GM10248 (cell line): ENCODE data around the gene MOV10L1.

ENCODE experiments used
- CTCF ChIA-PET: fragments of 300-600 bp; sonication (Branson Sonifier 250); formaldehyde crosslinking; extraction: SDS; loops from one replicate; lab custom pipeline; 2021; ENCODE audit warnings: antibody characterized with exemption; lab: Yijun Ruan, JAX
- POLR2A ChIA-PET: fragments of 350-650 bp; sonication (Branson Sonifier 250); formaldehyde crosslinking; extraction: SDS; loops from one replicate; lab custom pipeline; 2020; ENCODE audit warnings: antibody characterized with exemption; lab: Yijun Ruan, JAX
- DNase-seq: peaks from one replicate; pipeline ENCODE4 v3.0.0; 2012; ENCODE audit errors: extremely low spot score
- TF ChIP-seq, protein P1 (sequence below): IDR thresholded peaks from 2 replicates; pipeline ENCODE4 v1.5.1; 2012; ENCODE audit warnings: mild to moderate bottlenecking, low read depth; ENCODE audit errors: extremely low read depth, missing control alignments, control extremely low read depth

Gene MOV10L1

DNA sequence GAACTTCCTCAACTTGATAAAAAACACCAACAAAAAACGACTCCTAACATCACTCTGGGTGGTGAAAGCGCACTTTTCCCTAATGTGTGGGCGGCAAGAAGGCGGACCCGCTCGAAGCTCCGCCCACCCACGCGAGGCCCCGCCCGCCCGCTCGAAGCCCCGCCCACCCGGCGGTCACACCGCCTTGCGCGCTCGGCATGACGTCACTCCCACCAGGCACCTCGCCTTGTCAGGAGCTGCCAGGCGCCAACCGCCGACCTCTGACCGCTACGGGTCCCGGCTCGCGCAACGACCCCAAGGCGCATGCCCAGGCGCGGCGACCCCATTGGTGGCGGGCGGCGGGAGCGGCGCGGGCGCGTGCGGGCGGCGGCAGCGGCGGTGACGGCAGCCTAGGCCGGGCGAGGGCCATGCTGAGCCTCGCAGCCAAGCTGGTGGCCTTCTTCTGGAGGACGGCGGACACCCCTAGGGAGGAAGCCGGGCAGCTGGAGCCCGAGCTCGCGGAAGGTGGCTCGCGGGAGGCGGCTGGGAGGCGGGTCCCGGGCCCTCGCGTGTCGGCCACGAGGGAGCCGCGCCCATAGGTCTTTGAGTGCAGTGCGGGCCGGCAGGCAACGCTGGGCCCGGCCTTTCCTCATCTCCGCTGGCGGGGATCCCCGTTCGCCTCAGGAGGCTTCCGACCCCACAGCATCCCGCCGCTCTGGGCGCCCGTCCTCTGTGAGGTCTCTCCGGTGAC lies at the start of gene MOV10L1:
MOV10L1 (plus strand) TSS at position 325 of the 730 bp plus-strand sequence; CDS start at position 408, 83 bp downstream.
- DNase-seq: no peak
- ChIA-PET CTCF (no interaction called here), POLR2A (no interaction called here)
- TF ChIP-seq, protein P1, sequence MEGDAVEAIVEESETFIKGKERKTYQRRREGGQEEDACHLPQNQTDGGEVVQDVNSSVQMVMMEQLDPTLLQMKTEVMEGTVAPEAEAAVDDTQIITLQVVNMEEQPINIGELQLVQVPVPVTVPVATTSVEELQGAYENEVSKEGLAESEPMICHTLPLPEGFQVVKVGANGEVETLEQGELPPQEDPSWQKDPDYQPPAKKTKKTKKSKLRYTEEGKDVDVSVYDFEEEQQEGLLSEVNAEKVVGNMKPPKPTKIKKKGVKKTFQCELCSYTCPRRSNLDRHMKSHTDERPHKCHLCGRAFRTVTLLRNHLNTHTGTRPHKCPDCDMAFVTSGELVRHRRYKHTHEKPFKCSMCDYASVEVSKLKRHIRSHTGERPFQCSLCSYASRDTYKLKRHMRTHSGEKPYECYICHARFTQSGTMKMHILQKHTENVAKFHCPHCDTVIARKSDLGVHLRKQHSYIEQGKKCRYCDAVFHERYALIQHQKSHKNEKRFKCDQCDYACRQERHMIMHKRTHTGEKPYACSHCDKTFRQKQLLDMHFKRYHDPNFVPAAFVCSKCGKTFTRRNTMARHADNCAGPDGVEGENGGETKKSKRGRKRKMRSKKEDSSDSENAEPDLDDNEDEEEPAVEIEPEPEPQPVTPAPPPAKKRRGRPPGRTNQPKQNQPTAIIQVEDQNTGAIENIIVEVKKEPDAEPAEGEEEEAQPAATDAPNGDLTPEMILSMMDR: no peak

DNA sequence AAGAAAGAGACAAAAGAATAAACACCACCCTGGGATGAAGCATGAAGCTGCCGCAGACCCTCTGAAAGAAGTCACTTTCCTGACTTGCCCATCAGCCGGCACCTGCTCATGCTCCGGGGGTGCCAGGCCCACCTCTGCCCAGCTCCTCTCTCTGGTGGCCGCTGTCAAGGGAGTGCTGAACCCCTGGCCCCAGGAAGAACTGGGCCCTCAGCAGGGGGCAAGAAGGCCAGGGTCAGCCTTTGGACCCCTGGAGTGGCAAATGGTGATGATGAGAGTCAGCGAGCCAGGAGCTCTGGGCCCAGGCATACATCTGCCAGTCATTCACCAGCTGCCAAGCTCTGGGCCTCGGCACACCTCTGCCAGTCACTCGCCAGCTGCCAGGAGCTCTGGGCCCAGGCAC lies 49.1 kb upstream of the MOV10L1 start:
- ChIA-PET CTCF (interaction anchor here (1.4 kb wide), 1 partner anchor 10 kb away, joined by 4 read pairs; no protein-coding TSS in a partner anchor), POLR2A (no interaction called here)
- TF ChIP-seq, protein P1: no peak
- no peak for DNase-seq

DNA sequence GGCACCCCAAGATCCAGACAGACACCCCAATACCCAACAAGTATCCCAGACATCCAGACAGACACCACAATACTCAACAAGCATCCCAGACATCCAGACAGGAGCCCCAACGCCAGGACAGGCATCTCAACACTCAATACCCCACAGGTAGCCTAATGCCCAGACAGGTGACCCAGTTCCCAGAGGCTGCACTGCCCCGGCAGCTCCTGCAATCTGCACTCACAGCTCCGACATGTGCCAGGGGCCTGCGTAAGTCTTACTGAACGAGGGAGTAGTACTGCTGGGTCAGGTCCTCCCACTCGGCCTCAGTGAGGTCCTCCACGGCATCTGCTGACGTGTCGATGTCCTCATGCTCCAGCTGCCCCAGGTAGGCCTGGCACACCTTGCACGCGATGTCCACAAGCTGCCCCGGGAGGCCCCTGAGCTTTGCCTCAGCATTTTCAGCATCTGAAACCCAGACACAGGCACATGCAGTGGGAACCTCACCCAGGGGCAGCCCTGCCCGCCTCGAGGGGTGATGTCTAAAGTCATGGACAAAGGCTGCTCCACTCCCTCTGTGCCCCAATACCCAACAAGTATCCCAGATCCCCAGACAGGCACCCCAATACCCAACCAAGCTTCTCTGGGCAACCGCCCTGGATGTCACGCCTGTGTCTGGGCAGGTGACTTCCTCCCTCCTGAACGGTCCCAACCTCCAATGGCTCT lies 48.3 kb upstream of the MOV10L1 start:
- POLR2A ChIA-PET: no interaction called here
- TF ChIP-seq, protein P1: no peak
- CTCF ChIA-PET: interaction anchor here (1.0 kb wide), 1 partner anchor 110 kb away, joined by 4 read pairs; no protein-coding TSS in a partner anchor
- no peak for DNase-seq

DNA sequence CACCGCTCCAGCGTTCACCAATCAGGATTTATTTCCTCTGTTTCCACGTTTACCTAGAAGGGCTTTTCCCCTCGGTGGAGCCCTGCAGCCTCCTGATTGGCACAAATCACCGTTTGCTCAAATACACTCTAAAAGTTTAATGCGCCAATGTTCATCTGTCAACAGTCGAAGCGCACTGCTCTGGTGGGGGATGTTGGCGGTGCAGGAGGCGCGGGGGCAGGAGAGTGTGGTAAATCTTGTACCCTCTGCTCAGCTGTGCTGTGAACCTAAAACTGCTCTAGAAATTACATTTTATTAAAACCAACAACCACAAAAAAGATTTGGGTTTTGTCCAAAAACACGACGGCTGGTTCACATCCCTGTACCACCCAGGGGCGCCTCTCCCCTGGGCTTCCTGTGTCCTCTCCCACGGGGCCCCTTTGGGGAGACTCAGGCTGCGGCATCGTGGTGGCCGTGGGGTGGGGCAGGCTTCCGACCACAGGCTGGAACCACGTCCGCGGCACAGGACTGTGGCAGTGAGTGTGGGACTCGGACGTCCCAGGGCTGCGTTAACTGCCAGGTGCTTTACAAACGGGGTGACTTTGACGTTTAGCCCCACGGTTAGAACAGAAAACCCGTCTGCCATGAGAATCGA lies 45.2 kb upstream of the MOV10L1 start:
- TF ChIP-seq, protein P1: no peak
- DNase-seq: no peak
- ChIA-PET POLR2A (no interaction called here), CTCF (no interaction called here)

DNA sequence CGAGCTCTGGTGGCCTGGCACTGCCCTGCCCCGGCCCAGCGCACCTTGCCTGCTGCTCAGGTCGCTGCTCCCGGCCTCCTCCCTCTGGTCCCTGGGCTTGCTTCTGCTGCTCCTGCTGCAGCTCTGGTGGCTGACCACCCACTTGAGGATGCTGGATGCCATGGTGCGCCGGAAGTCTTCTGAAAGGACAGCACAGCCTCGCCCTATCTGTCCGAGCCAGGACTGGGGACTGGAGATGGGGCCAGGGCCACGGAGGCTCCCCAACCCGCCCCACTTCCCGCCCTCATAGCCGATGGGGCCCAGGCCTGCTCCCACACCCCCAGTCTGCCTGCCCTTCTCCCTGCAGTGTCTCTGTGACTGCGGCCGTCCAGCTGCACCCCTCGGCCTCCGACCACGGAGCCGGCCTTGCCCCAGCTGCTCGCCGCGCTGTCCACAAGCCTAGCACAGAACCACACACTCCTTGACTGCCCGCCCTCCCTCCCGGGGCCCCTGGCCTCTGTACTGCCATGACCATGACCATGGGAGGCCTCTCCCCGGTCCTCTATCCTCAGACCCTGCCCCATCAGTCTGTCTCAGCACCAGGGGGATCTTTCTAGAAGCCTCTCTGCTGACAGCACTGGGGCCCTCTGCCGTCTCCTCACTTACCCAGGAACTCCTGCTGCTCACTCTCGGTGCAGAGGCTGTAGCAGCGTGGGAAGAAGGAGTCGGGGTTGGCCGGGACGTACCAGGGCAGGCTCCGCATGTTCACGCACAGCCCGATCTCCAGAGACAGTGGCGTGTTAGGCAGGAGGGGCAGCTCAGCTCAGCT lies 44.4 kb upstream of the MOV10L1 start:
- ChIA-PET CTCF (no interaction called here), POLR2A (no interaction called here)
- TF ChIP-seq, protein P1: no peak
- DNase-seq: no peak

DNA sequence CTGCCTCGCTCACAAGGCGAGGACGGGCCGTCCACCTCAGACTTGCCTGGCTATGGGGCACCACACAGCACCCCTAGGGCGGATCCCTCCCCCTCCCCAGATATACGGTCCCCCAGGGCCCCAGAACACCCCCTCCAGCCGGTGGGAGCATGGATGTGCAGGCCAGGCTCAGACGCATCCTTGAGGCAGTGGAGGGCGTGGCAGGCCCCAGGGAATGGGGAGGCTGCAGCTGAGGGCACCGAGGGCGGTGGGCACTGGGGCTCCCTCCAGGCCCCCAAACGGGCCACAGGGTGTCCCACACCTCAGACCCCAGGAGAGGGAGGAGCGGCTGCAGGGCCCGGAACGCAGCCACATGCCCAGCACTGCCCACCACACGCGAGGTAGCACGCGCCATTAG lies 43.8 kb upstream of the MOV10L1 start:
- CTCF ChIA-PET: no interaction called here
- POLR2A ChIA-PET: no interaction called here
- TF ChIP-seq, protein P1: no peak
- no peak for DNase-seq
